NCI-H446 treated with DMSO at 0.1 percent for 48 hours (cell line): Measurements from ENCODE around the gene ADAP1.

Experiments used
- DNase-seq: peaks from one replicate; lab custom pipeline; 2025; lab: John Stamatoyannopoulos, UW

Gene ADAP1

DNA sequence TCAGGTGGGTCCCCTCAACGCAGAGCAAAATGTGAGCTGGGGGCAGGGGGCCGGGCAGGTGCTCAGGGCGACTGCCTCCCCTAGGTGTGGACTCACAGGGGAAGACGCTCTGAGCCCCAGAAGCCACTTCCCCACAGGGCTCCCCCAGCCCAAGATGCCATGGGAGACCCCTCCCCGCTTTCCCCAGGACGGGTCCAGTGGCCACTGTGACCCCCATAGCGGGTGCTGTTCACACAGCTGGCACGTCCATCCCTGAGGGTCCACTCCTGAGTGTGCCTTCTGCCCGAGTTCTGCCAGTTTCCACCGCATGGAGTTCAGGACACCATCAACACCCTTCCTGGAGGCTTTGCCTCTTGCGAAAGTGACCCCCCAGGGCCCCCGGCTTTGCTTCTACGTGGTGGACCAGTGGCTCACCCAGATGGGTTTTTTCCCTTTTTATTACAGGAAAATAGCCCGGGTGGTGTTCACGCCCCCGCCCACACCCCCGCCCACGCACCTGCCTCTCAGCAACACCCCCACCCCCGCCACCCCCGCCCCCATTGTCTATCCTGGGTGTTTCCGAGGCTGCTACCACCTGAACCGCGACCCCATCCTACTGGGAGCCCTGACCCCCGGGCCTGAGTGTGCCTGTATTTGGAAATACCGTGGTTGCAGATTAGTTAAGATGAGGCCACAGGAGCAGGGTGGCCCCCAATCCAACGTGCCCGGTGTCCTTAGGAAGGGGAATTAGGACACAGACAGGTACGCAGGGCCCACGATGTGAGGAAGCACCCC, 32.0 kb downstream of the ADAP1 start:
- no peak for DNase-seq

DNA sequence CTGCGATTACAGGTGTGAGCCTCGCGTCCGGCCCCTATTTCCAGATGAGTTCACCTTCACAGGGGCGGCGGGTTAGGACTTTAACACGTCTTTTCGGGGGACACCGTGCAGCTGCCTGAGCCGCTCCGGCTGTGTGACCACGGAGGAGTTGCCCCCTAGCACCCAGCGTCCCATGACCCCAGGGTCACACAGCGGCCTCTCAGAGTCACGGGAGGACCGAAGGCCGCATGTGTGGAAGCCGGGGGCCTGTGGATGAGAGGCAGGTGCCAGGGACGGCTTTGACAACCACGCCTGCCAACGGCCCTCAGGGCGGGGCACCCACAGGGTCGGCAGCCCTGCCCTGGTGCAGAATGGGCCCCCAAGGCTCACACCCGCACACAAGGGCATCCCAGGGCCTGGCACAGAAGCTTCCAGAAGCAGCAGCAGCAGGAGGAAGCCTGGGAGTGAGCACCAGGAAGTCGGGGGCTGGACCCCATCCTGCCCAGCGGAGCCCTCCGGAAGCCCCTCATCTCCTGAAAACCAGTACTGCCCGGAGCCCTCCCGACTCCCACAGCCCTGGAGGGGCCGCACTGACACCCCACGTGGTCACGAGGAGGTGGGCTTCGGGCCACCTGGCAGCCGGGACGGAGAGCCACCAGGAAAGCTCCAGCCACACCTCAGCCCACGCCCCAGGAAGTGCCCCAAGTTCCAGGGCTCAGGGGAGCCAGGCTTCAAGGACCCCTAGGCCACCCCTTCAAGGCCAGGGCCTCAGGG, 32.7 kb downstream of the ADAP1 start:
- no peak for DNase-seq

DNA sequence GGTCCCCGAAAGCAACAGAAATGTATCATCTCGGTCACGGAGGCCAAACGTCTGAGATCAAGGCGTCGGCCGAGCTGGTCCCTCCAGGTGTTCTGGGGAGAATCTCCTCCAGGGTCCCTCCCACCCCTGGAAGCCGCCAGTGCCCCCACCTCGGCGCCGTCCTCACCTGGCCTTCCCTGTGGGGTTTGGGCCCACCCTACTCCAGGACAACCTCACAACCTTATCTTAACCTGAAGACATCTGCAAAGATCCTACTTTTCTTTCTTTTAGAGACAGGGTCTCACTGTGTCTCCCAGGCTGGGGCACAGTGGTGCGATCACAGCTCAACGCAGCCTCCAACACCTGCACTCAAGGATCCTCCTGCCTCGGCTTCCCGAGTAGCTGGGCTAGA, 33.4 kb downstream of the ADAP1 start:
- DNase-seq: no peak

DNA sequence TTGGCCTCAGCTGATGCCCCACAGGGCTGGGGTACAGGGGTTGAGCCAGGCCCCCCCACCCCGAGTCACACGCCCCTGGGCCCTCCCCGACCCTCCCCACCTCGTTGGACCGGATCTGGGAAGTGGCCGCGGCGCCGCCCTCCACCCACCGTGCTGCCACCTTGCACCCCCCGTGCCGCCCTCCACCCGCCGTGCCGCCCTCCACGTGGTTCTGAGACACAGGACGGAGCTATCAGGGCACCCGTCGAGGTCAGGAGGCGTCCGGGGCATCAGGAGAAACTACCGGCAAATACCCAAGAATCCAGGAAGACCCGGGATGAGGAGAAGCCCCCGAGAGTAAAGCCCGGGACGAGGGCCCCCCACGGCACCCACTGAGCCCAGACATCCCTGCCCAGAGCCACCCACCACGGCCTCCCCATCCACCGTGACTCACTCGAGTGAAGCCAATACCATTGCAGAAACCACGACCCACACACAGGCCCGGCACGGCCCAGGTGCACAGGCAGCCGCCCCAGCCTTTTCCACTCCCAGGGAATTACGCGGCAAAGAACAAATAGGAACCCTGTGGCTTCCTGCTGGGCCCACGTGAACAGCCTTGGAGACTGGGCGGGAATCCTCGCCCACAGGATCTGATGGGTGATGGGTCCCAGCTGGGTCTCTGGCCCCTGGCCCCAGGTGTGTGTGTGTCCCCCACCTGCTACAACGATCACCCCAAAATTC, 34.0 kb downstream of the ADAP1 start:
- no peak for DNase-seq

DNA sequence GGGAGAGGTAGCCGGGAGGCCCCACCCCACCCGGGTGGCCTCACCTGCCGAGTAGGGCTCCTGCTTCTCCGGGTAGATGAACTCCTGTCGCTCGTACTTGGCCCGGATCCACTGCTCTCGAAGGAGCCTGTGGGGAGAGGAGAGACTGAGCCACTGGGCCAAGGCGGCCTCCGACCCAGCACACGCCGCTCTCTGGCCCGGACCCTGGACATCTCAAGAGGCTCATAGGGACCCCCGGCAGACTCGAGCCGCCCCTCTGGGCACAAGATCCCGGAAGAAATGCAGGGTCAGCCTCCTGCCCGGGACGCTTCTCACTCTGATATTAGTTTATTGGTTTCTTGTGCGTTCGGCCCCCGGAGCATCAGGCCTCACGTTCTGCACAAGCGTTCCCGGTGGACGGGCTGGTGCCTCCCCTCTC, 34.5 kb downstream of the ADAP1 start:
- DNase-seq: no peak

DNA sequence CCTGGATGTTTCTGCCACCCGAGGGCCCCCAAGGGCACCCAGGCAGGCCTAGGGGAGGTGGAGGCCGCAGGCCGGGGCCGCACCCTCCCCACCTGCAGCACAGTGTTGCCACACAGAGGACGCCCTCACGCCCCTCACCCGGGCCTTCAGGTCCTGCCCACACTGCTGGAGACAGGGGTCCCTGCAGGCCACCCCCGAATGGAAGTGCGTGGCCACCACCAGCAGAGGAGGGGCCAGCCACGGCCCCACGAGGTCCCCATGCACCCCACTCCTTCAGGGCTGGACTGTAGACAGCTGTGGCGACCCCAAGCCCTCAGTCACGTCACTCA, 35.4 kb downstream of the ADAP1 start:
- no peak for DNase-seq

DNA sequence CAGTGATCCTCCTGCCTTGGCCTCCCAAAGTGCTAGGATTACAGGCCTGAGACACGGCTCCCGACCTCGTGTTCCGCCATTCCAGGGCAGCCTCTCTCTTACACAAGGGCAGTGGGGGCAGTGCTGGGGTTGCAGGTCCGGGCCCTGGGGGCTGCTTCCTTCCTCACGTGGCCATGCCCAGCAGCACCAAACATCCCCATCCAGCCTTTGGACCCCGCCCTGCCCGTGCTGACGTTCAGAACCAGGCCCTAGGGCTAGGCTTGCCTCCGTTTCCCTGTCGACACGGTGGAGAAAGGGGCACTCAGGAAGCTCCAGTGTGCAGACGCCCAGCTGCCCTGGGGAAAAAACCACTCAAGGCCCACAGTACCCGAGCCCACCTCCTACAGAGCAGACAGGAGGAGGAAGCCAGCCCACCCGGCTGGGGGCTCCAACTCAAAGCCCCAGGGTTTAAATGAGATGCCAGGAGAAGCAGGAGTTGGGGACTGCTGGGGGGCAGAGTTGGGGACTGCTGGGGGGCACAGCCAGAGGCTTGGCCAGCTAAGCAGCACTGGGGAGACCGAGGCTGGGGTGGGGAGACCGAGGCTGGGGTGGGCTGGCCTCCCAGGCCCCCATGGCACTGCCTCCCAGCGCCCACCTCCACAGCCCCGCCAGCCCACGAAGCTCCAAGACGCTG, 35.9 kb downstream of the ADAP1 start:
- DNase-seq: no peak

DNA sequence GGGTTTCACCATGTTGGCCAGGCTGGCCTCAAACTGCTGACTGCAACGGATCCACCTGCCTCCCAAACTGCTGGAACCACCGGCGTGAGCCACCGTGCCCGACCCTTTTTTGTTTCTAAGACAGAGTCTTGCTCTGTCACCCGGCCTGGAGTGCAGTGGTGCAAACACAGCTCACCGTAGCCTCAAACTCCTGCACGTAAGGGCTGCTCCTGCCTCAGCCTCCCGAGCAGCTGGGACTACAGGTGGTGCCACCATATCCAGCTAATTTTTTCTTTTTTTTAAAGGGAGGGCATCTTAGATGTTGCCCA, 36.4 kb downstream of the ADAP1 start:
- DNase-seq: no peak

DNA sequence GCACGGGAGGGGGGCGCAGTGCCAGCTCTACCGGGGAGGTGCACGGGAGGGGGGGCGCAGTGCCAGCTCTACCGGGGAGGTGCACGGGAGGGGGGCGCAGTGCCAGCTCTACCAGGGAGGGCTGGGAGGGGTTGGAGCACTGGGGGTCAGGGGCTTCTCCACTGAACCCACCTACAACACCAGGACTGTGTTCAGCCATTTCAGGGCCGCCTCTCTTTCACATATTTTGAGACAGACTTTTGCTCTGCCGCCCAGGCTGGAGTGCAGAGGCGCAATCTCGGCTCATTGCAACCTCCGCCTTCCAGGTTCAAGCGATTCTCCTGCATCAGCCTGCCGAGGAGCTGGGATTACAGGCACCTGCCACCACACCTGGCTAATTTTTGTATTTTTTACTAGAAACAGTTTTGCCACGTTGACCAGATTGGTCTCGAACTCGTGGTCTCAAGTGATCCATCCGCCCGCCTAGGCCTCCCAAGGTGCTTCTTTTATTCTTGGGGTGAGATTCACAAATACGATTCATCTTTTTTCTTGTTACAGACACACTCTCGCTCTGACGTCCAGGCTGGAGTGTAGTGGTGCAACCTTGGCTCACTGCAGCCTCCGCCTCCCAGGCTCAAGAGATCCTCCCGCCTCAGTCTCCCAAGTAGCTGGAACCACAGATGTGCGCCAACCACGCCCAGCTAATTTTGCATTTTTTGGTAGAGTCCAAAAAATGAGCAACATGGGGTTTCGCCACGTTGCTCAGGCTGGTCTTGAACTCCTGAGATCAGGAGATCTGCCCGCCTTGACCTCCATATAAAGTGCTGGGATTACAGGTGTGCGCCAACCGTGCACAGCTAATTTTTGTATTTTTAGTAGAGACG, 37.0 kb downstream of the ADAP1 start:
- DNase-seq: no peak

DNA sequence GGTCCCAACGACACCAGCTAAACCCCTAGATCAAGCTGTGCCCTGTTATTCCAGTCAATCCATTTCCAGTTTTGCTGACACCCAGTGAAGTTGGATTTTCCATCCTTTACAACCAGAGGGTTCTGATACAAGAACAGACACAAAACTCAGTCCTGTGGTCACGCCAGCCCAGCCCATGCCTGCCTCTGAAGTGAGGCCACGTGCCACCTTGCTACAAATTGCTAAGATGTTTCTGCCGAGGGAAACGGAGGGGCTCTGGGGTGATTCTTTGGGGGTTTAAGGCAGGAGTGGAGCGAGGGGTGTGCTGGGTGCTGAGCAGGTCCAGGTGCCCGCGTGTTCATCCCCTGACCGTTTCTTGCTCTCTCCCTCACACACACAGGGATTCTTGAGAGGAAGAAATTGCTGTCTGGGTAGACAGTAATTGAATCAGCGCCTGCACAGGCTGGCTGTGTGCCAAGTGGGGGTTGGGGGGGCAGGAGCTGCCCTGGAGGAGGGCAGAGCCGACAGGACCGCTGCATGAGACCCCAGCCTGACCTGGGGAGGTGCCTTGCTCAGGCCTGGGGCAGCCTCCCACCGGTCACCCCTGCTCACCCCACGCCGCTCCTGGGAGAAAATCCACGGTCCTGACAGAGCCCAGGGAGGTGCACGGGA, 38.1 kb downstream of the ADAP1 start:
- no peak for DNase-seq

DNA sequence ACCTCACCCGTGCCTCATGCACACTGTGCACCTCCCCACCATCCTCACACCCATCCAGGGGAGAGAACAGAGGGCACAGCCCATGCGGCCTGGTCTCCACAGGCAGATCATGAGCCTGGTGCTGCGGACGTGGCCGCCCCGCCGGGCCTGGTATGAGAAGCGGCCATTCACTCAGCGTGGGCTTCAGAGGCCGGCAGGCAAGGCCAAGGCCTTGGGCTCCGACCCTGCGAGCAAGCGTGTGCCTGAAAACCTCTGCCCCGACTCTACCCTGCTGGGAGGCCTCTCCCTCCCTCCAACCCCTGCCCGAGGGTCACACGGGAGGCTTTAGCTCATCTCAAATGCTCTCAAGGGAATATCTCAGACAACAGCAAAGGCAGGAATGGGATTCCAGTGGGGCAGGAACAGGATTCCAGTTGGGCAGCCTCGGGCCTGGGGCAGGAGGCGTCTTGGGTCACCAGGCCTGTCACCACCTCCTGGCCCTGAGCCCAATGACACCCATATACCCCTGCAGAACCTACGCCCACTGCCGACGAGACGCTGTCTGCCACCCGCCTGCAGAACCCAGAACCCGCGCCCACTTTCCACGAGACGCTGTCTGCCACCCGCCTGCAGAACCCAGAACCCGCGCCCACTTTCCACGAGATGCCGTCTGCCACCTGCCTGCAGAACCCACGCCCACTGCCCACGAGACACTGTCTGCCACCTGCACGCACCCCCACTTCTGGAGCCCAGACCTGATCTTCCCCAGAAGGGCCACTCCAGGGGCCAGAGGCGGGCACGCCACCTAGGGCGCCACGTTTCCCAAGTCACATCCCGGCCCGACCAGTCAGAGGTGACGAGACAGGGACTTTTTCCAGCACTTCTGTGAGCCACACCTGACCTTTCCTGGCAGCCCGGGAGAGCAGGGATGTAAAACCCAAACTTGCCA, 38.9 kb downstream of the ADAP1 start:
- DNase-seq: no peak

DNA sequence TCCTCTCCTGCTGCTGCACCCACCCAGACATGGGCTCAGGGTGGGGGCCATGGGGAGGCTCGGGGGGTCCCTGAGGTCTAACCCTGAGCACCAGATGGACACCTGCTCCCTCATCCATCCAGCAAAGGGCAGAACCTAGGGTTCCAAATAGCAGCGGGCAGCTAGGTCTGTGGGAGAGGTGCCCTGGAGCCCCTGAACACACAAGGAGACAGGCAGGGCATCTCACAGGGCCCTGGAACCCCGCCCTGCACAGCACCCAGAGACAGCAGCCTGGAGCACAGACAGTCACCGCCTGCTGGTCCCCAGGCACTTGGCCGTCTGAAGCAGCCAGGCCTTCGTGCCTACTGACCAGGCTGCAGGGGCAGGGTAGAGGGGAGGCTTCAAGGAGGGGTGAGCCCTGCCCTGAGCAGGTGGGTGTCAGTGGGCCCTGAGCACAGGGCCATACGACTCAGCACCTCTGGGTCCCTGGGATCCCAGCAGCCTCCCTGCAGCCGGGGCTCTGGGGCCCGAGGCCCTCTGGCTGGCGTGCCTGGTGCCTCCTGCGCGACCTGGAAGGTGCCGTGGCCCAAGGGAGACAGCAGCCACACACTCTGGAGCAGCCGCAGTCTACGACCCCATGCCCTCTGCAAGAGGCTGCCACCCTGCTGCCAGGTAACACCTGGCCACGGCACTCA, 39.8 kb downstream of the ADAP1 start:
- no peak for DNase-seq

DNA sequence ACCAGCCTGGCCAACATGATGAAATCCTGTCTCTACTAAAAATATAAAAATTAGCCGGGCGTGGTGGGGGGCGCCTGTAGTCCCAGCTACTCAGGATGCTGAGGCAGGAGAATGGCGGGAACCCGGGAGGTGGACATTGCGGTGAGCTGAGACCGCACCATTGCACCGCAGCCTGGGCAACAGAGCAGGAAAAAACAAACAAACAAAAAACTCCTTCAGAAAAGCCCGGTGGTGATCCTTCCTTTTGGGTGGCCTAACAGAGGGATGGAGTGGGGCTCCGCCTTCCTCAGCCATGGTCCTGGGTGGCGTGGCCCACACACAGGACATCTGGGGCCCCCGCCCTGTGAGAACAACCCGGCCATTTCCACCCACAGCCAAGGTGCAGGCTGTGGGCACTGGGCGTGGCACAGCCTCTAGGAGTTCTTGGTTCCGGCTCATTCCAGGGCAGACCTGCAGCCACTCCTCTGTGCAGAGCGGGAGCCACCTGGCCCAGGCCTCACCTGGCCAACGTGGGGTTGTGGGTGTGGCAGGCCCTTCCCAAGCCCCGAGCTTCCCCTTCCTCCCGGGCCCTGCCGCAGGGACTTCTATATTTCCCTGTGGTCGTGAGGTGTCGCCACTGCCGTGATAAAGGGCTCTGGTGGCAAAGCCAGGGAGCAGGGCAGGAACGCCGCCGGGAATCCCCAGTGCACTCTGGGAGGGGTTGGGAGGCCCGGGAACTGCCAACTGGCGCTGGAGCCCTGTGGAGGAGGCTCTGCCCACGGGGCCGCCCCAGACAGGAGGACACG, 40.6 kb downstream of the ADAP1 start:
- no peak for DNase-seq

DNA sequence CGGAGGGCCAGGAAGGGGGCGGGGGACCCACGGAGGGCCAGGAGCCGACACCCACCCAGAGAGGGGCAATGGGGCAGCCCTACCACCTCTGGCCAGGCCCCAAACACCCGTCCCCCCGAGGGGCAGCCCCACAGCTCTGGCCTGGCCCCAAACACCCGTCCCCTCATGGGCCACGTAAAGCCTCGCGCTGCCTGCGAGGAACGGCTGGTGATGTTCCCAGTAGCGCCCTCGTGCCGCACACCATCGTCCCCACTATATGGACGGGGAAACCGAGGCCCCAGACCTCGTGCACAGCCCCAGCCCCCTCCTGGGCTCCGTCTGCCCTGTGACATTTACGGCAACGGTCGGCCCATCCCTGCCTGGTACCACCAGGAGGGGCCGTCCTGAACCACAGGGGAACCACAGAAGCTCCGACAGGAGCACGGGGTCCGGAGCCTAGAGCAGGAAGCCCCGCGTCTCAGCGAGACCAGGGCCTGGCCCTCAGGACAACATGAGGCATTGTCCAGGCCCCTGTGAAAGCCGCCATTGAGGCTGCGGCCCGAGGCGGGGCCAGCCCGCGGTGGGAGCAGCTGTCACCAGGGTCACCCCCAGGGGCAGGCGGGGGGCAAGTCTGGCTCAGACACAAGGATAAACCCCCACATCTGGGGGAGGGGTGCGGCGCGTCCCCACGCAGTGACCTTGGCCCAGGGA, 42.5 kb downstream of the ADAP1 start:
- no peak for DNase-seq

DNA sequence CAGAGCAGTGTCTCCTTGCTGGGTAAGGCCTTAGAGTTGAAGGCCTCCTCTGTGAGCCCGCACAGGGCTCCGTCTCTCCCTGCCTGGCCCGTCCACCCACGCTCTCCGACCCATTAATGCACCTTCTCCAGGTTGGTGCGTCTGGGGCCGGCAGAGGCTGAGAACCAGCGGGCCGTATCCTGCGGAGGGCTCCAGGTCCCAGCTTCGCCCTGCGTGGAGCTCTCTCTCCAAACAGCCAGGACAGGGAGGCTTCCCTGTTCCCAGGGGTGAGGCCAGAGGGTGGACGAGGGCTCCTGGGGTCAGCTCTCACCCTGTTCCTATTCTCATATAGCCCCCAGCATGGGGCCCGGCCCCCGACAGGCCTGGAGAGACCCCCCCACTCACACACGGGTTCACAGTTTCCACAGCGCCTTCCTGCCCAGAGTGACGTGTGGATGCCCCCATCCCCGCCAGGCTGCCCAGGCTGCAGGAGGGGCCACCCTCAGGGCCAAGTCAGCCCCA, 43.5 kb downstream of the ADAP1 start:
- DNase-seq: no peak

DNA sequence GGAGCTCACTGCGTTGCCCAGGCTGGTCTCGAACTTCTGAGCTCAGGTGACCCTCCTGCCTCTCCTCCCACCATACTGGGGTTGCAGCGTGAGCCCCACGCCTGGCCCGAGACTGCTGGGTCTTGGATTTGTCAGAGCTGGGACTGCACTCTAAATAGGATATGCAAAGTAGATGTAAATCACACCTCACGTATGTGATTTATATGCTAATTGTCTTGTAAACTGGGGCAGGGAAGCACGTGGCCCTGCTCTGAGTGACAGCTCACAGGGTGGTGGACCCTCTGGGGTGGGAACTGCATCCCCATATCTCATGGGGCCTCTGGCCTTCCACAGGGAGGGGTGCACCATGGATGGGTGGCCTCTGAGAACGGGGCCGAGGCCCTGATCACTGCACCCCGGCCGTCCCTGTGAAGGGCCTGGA, 44.0 kb downstream of the ADAP1 start:
- no peak for DNase-seq

DNA sequence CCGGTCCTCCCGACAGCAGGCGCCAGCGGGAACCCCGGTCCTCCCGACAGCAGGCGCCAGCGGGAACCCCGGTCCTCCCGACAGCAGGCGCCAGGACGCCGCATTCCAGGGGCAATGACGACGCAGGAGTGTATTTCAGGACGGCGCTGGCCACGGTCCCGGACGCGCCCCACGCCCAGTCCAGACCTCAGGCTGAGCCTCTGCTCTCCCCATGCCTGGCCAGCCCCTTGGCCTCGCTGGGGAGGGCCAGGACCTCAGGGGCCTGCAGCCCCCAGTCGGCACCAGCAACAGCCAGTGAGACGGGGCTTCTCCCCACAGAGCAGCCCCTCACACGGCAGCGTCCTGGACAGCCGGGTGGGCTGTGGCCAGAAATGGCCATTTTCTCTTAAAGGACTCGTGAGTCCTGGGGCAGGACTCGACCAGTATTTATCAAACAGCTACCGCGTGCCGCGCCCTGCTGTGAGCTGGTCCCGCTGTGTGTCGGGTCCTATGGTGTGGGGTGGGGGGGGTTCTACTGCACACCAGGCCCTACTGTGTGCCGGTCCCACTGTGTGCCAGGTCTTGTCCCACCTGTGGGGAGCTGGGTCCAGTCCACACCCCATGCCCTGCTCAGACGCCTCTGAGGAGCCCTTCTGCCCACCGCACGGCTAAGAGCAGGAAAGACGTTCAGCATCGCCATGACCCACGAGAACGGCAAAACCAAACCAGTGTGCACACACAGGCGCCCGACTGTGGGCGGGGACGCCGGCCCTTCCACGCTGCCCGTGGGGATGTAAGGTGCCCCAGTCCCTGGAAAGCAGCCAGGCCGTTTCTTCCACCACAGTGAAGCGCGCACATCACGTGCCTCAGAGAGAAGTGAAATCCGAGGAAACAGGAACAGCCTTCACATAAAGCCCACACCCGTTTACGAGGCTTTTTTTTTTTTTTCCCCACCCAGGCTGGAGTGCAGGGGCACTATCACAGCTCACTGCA, 44.8 kb downstream of the ADAP1 start:
- no peak for DNase-seq
